ENCODE data around the gene GALNT6. TPM values are rescaled to one million over a fixed set of nuclear protein-coding genes. Genes with fewer than 3 reads are reported as not detected.
A peak's percentile ranks its signal among the peaks of the same experiment; 100 is the strongest.

The GALNT6 gene
- total and polyA plus RNA-seq, 9 of the 15 experiments (the other 6 are each of a cell fraction or from before 2014, with no cell fraction given), result 1.5 to 8.6 (median 5.1) TPM

DNA sequence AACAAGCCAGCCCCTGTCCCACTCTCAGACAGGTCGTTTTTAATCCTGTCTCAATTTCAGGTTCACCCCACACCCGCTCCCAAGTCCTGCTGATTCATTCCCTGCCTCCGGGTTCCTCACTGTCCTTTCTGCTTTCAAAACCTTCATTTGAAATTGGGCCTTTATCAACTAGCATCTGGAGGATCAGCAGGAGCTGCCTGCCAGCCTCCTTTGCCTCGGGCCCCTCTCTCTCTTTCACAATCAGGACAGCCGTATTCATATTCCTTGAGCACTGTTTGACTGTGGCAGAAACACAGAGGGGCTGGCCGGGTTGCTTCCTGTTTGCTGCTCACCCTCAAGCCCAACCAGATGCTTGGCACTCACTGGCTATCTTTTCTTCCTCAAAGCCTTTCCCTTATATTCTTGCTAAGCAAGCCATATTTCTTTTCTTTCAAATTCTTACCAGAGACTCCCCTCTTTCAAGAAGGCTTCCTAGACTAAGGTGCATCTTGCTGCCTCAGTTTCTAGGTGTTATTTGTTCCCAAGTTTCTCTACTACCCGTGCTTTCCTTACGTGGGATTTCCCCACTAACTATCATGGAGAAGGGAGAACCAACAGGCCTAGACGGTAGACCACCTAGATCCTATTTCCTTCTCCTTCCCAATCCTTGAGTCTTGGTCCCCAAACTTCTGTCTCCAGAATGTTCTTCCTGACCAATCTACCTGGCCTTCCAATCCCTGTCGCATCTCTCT lies 3.0 kb downstream of the GALNT6 start (continued):
- TF ChIP-seq, protein P1, sequence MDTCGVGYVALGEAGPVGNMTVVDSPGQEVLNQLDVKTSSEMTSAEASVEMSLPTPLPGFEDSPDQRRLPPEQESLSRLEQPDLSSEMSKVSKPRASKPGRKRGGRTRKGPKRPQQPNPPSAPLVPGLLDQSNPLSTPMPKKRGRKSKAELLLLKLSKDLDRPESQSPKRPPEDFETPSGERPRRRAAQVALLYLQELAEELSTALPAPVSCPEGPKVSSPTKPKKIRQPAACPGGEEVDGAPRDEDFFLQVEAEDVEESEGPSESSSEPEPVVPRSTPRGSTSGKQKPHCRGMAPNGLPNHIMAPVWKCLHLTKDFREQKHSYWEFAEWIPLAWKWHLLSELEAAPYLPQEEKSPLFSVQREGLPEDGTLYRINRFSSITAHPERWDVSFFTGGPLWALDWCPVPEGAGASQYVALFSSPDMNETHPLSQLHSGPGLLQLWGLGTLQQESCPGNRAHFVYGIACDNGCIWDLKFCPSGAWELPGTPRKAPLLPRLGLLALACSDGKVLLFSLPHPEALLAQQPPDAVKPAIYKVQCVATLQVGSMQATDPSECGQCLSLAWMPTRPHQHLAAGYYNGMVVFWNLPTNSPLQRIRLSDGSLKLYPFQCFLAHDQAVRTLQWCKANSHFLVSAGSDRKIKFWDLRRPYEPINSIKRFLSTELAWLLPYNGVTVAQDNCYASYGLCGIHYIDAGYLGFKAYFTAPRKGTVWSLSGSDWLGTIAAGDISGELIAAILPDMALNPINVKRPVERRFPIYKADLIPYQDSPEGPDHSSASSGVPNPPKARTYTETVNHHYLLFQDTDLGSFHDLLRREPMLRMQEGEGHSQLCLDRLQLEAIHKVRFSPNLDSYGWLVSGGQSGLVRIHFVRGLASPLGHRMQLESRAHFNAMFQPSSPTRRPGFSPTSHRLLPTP (IDR thresholded peaks at IDR 0.05; ENCODE audit: borderline replicate concordance, extremely low read depth, insufficient read length), result no peak
- TF ChIP-seq PTRF (tag; IDR thresholded peaks at IDR 0.05), result no peak
- TF ChIP-seq JUN (IDR thresholded peaks at IDR 0.05; ENCODE audit: borderline replicate concordance, low read depth, low read length), result no peak
- no peak for TF ChIP-seq JUN (CRISPR knock-in tag; IDR thresholded peaks at IDR 0.05; ENCODE audit: borderline replicate concordance)
- TF ChIP-seq ZBTB17 (CRISPR knock-in tag; IDR thresholded peaks at IDR 0.05), result no peak
- TF ChIP-seq, protein P2, sequence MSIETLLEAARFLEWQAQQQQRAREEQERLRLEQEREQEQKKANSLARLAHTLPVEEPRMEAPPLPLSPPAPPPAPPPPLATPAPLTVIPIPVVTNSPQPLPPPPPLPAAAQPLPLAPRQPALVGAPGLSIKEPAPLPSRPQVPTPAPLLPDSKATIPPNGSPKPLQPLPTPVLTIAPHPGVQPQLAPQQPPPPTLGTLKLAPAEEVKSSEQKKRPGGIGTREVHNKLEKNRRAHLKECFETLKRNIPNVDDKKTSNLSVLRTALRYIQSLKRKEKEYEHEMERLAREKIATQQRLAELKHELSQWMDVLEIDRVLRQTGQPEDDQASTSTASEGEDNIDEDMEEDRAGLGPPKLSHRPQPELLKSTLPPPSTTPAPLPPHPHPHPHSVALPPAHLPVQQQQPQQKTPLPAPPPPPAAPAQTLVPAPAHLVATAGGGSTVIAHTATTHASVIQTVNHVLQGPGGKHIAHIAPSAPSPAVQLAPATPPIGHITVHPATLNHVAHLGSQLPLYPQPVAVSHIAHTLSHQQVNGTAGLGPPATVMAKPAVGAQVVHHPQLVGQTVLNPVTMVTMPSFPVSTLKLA (conservative IDR thresholded peaks at IDR 0.05), result no peak
- peak; percentile 25; the same call in 1 of the 2 replicates for TF ChIP-seq MTA2 (IDR thresholded peaks at IDR 0.05; ENCODE audit: low read depth)
- no peak for TF ChIP-seq PML (IDR thresholded peaks at IDR 0.05; ENCODE audit: low read length)
- TF ChIP-seq THRB (CRISPR knock-in tag; conservative IDR thresholded peaks at IDR 0.05), result no peak
- TF ChIP-seq MTA1 (IDR thresholded peaks at IDR 0.05; ENCODE audit: borderline replicate concordance), result peak; percentile 40; the same call in 1 of the 2 replicates
